ENCODE results near the gene FETUB. TPM values are rescaled to one million over a fixed set of nuclear protein-coding genes. Genes with fewer than 3 reads are reported as not detected.
A peak's percentile ranks its signal among the peaks of the same experiment; 100 is the strongest.

The FETUB gene, protein sequence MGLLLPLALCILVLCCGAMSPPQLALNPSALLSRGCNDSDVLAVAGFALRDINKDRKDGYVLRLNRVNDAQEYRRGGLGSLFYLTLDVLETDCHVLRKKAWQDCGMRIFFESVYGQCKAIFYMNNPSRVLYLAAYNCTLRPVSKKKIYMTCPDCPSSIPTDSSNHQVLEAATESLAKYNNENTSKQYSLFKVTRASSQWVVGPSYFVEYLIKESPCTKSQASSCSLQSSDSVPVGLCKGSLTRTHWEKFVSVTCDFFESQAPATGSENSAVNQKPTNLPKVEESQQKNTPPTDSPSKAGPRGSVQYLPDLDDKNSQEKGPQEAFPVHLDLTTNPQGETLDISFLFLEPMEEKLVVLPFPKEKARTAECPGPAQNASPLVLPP
- 1 to 10 TPM; 3.3 to 5.0 TPM for polyA plus RNA-seq

DNA sequence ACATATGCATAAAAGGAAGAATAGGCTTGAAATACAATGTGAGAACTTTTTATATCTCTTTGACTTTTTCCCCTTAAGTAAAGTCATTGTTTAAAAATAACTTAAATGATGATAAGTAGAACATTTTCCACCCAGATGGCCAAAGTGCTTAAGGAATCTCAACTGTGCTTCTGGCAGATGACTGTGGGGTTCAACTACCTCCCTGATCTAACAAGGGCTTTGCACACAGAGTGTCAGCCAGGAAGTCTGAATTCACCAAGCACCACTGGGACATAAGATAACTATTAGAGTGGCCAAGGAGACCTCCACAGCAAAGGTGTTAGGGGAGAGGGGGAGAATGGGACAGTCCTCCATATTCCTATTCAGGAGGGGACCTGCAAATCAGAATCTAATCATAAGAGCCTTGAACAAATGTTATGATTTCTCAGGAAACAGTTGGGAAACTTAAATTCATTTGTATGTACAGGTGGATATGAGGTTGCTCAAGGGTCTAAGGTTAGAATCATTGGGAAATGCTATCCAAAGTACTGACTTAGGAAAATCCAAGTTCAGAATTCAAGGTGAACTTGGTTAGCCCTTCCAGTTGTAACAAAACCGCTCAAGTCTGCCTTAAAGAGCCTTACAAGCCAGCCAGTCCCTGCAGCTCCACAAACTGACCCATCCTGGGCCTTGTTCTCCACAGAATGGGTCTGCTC lies at the start of gene FETUB:
Gene FETUB (plus strand): TSS at position 622 of the 695 bp plus-strand sequence. CDS start 62 bp downstream, at position 684.
- 53 to 58% methylated on average over 1 of the region's 1 CpG for WGBS, 2 donors
- no peaks in the 10 kb centered on the region for H3K9me3 ChIP-seq (ENCODE audit: control insufficient read depth in 2 of 2, insufficient read depth in 1 of 2, low read depth in 1 of 2, low read length in 1 of 2)
- H3K36me3 ChIP-seq (ENCODE audit: control insufficient read depth in 2 of 2, insufficient read depth in 2 of 2, low read length in 1 of 2) = no peaks in the 10 kb centered on the region
- no peaks in the 10 kb centered on the region for H3K27me3 ChIP-seq (ENCODE audit: control insufficient read depth in 1 of 2, insufficient read depth in 2 of 2, low read length in 2 of 2)
- peak within 1 kb of the TSS; percentile 66 to 69 for H3K27ac ChIP-seq (ENCODE audit: low read depth in 2 of 2, low read length in 1 of 2)
- no peak within 1 kb of the TSS for H3K4me3 ChIP-seq (ENCODE audit: low read depth in 1 of 2, low read length in 2 of 2)
- H3K4me1 ChIP-seq (ENCODE audit: control insufficient read depth in 2 of 2, insufficient read depth in 2 of 2, low read length in 1 of 2) = peaks cover 0 to 7% of the 10 kb centered on the region in 2 donors

DNA sequence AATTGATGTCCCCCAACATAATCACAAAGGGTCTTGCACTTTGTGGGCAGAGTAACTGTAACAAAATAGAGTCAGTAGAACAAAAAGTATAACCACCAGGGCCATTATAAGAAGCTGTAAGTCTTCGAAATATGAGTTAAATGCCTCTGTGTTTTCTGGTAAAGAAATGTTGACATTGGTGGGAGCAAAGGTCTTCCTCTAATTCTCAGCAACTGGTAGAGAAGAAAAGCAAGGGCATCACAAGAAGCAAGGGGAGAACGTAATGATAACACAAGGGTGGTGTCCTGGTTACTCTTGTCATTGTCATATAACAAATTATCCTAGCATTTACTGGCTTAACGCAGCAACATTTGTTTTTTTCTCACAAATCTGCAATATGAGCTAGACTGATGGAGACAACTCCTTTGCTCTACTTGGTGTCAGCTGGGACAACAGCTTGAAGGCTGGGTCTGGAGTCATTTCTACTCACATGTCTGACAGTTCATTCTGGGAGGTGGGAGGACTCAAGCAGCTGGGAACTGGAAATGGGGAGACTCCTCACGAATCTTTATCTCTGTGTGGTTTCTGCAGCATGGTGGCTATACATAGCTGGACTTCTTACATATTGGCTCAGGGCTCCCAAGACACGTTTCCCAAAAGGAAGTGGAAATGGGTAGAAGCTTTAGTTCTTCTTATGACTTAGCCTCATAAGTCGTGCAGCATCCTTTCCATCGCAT lies 49.5 kb upstream of the FETUB start:
- no peaks in the 10 kb centered on the region for H3K4me1 ChIP-seq (ENCODE audit: control insufficient read depth in 2 of 2, insufficient read depth in 2 of 2, low read length in 1 of 2)
- WGBS, 2 donors = 79 to 82% methylated on average over 7 of the region's 7 CpGs
- H3K27ac ChIP-seq (ENCODE audit: low read depth in 2 of 2, low read length in 1 of 2) = no peak overlapping the region
- H3K27me3 ChIP-seq (ENCODE audit: control insufficient read depth in 1 of 2, insufficient read depth in 2 of 2, low read length in 2 of 2) = no peaks in the 10 kb centered on the region
- H3K9me3 ChIP-seq (ENCODE audit: control insufficient read depth in 2 of 2, insufficient read depth in 1 of 2, low read depth in 1 of 2, low read length in 1 of 2) = no peaks in the 10 kb centered on the region
- peaks cover under 1 to 3% of the 10 kb centered on the region in 2 donors for H3K36me3 ChIP-seq (ENCODE audit: control insufficient read depth in 2 of 2, insufficient read depth in 2 of 2, low read length in 1 of 2)
- H3K4me3 ChIP-seq (ENCODE audit: low read depth in 1 of 2, low read length in 2 of 2) = no peak overlapping the region

DNA sequence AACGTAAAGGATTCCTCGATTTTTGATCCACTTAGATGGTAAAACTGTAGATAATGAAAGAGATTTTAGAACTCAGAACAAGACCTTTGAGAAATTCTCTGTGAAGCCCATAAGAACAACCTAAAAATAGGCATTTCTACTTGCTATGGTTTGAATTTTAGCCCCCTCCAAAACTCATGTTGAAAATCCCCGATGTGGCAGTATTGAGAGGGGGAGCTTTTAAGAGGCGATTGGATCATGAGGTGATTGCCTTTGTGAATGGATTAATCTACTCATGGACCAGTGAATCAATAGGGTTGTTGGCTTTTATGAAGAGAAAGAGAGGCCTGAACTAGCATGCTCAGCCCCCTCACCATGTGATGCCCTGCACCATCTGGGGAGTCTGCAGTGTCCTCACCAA lies 47.5 kb upstream of the FETUB start:
- no peaks in the 10 kb centered on the region for H3K36me3 ChIP-seq (ENCODE audit: control insufficient read depth in 2 of 2, insufficient read depth in 2 of 2, low read length in 1 of 2)
- H3K4me3 ChIP-seq (ENCODE audit: low read depth in 1 of 2, low read length in 2 of 2) = no peak overlapping the region
- no peaks in the 10 kb centered on the region for H3K27me3 ChIP-seq (ENCODE audit: control insufficient read depth in 1 of 2, insufficient read depth in 2 of 2, low read length in 2 of 2)
- no peak overlapping the region for H3K27ac ChIP-seq (ENCODE audit: low read depth in 2 of 2, low read length in 1 of 2)
- H3K9me3 ChIP-seq (ENCODE audit: control insufficient read depth in 2 of 2, insufficient read depth in 1 of 2, low read depth in 1 of 2, low read length in 1 of 2) = no peaks in the 10 kb centered on the region
- H3K4me1 ChIP-seq (ENCODE audit: control insufficient read depth in 2 of 2, insufficient read depth in 2 of 2, low read length in 1 of 2) = no peaks in the 10 kb centered on the region
- 94 to 96% methylated on average over 4 of the region's 4 CpGs for WGBS, 2 donors

DNA sequence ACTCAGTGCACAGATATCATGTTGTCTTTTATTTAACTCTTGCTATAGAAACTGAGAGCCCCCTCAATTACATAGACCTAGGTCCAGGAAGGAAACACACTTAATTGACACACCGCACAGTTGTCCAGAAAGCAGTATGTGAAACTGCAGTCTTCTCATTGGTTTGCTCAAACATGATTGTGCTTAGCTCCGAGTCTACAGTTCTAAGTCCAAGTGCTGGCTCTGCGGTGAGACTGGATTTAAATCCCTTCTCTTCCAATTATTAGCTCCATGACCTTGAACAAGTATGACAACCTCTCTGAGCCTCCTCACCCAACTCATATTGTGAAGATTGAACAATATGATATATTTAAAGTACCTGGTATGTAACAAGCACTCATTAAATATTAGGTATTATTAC lies 46.3 kb upstream of the FETUB start:
- Histone ChIP-seq H3K27ac (ENCODE audit: low read depth in 2 of 2, low read length in 1 of 2) (no peak overlapping the region), H3K4me3 (ENCODE audit: low read depth in 1 of 2, low read length in 2 of 2) (no peak overlapping the region), H3K4me1 (ENCODE audit: control insufficient read depth in 2 of 2, insufficient read depth in 2 of 2, low read length in 1 of 2) (no peaks in the 10 kb centered on the region), H3K9me3 (ENCODE audit: control insufficient read depth in 2 of 2, insufficient read depth in 1 of 2, low read depth in 1 of 2, low read length in 1 of 2) (no peaks in the 10 kb centered on the region), H3K27me3 (ENCODE audit: control insufficient read depth in 1 of 2, insufficient read depth in 2 of 2, low read length in 2 of 2) (no peaks in the 10 kb centered on the region), H3K36me3 (ENCODE audit: control insufficient read depth in 2 of 2, insufficient read depth in 2 of 2, low read length in 1 of 2) (no peaks in the 10 kb centered on the region)
- 64 to 90% methylated on average over 3 of the region's 3 CpGs for WGBS, 2 donors

DNA sequence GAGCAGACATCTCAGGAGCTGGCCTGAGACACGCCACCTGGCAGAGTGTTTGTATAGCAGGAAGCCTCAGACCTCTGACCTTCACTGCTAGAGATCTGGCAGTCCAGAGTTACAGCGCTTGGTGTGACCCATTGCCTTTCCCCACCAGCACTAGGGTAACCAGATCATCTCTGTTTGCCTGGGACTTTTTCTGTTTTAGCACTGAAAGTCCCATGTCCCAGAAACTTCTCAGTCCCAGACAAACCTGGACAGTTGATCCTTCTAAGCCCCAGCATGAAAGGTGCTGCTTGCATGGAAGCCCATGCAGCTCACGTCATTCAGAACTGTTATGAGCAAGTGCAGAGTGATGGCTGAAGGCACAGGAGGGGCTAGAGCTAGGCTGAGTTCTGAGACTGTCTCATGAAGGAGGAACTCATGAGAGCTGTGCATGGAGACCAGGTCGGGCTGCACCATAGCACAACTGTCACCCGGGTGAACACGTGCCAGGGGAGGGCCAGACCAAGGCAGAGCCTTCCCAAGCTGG lies 45.5 kb upstream of the FETUB start:
- H3K9me3 ChIP-seq (ENCODE audit: control insufficient read depth in 2 of 2, insufficient read depth in 1 of 2, low read depth in 1 of 2, low read length in 1 of 2) = no peaks in the 10 kb centered on the region
- H3K27me3 ChIP-seq (ENCODE audit: control insufficient read depth in 1 of 2, insufficient read depth in 2 of 2, low read length in 2 of 2) = no peaks in the 10 kb centered on the region
- no peak overlapping the region for H3K4me3 ChIP-seq (ENCODE audit: low read depth in 1 of 2, low read length in 2 of 2)
- H3K27ac ChIP-seq (ENCODE audit: low read depth in 2 of 2, low read length in 1 of 2) = no peak overlapping the region
- no peaks in the 10 kb centered on the region for H3K4me1 ChIP-seq (ENCODE audit: control insufficient read depth in 2 of 2, insufficient read depth in 2 of 2, low read length in 1 of 2)
- 79 to 80% methylated on average over 6 of the region's 6 CpGs for WGBS, 2 donors
- no peaks in the 10 kb centered on the region for H3K36me3 ChIP-seq (ENCODE audit: control insufficient read depth in 2 of 2, insufficient read depth in 2 of 2, low read length in 1 of 2)

DNA sequence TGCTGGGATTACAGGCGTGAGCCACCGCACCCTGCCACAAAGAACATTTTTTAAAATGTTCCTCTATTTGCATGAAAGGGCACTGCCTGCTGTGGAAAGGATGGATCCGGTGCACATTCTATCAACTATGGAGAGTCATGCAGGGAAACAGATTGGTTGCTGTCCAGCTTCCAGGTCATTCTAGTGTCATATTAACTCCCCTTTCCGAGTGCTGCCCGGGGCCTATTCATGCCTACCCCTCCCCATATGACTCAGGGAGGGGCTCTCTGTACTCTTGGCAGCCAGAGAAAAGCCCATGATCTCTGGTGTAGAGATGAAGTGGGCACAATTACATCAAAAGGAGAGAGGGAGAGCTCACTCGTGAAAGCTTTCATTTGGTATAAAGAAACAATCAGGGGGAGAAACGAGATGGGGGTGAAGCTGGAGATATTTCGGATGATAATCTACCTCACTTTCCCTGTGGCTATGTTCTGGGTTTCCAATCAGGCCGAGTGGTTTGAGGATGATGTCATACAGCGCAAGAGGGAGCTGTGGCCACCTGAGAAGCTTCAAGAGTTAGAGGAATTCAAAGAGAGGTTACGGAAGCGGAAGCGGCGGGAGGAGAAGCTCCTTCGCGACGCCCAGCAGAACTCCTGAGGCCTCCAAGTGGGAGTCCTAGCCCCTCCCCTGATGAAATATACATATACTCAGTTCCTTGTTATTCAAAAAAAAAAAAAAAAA lies 43.5 kb upstream of the FETUB start:
- Histone ChIP-seq H3K9me3 (ENCODE audit: control insufficient read depth in 2 of 2, insufficient read depth in 1 of 2, low read depth in 1 of 2, low read length in 1 of 2) (no peaks in the 10 kb centered on the region), H3K27me3 (ENCODE audit: control insufficient read depth in 1 of 2, insufficient read depth in 2 of 2, low read length in 2 of 2) (no peaks in the 10 kb centered on the region), H3K27ac (ENCODE audit: low read depth in 2 of 2, low read length in 1 of 2) (no peak overlapping the region), H3K36me3 (ENCODE audit: control insufficient read depth in 2 of 2, insufficient read depth in 2 of 2, low read length in 1 of 2) (no peaks in the 10 kb centered on the region), H3K4me1 (ENCODE audit: control insufficient read depth in 2 of 2, insufficient read depth in 2 of 2, low read length in 1 of 2) (no peaks in the 10 kb centered on the region), H3K4me3 (ENCODE audit: low read depth in 1 of 2, low read length in 2 of 2) (no peak overlapping the region)
- WGBS, 2 donors = 65 to 69% methylated on average over 17 of the region's 17 CpGs

DNA sequence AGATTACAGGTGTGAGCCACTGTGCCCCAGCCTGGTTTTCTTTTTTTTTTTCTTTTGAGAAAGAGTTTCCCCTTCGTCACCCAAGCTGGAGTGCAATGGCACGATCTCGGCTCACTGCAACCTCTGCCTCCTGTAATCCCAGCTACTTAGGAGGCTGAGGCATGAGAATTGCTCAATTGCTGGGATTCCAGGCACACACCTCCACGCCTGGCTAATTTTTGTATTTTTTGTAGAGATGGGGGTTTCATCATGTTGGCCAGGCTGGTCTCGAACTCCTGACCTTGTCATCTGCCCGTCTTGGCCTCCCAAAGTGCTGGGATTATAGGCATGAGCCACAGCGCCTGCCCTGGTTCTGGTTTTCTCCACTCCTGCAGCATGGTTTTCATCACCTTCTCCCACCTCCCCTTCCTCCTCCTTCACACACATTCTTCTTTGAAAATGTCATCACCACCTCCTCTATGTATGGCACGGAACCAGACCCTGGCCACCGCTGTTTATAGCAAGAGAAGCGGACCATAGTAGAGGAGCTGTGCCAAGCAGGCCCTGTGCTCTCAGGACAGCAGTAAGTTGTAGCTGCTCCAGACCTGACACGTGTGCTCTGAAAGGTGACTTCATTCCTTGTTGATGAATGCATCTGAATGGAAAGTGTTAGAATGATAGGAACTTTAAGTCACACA lies 42.0 kb upstream of the FETUB start:
- H3K27ac ChIP-seq (ENCODE audit: low read depth in 2 of 2, low read length in 1 of 2) = no peak overlapping the region
- WGBS, 2 donors = 81% methylated on average over 11 of the region's 11 CpGs
- H3K4me3 ChIP-seq (ENCODE audit: low read depth in 1 of 2, low read length in 2 of 2) = no peak overlapping the region
- H3K4me1 ChIP-seq (ENCODE audit: control insufficient read depth in 2 of 2, insufficient read depth in 2 of 2, low read length in 1 of 2) = no peaks in the 10 kb centered on the region
- H3K9me3 ChIP-seq (ENCODE audit: control insufficient read depth in 2 of 2, insufficient read depth in 1 of 2, low read depth in 1 of 2, low read length in 1 of 2) = no peaks in the 10 kb centered on the region
- H3K27me3 ChIP-seq (ENCODE audit: control insufficient read depth in 1 of 2, insufficient read depth in 2 of 2, low read length in 2 of 2) = no peaks in the 10 kb centered on the region
- no peaks in the 10 kb centered on the region for H3K36me3 ChIP-seq (ENCODE audit: control insufficient read depth in 2 of 2, insufficient read depth in 2 of 2, low read length in 1 of 2)

DNA sequence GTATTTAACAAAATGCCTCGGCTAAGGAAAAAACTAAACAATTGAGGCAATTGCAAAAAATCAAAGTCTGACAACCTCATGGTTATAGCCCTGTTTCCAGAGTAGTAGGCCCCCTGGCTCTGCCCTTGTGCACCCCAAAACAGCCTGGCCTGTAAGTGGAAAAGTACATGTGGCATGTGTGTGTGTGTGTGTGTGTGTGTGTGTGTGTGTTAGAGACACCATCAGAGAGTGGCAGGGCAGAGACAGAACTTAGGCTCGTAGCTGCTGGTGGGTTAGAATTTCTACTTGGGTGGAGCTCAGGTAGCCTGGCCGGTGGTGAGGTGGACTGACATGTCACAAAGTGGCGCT lies 41.4 kb upstream of the FETUB start:
- Histone ChIP-seq H3K4me3 (ENCODE audit: low read depth in 1 of 2, low read length in 2 of 2) (no peak overlapping the region), H3K36me3 (ENCODE audit: control insufficient read depth in 2 of 2, insufficient read depth in 2 of 2, low read length in 1 of 2) (no peaks in the 10 kb centered on the region), H3K9me3 (ENCODE audit: control insufficient read depth in 2 of 2, insufficient read depth in 1 of 2, low read depth in 1 of 2, low read length in 1 of 2) (no peaks in the 10 kb centered on the region), H3K27me3 (ENCODE audit: control insufficient read depth in 1 of 2, insufficient read depth in 2 of 2, low read length in 2 of 2) (no peaks in the 10 kb centered on the region), H3K4me1 (ENCODE audit: control insufficient read depth in 2 of 2, insufficient read depth in 2 of 2, low read length in 1 of 2) (no peaks in the 10 kb centered on the region), H3K27ac (ENCODE audit: low read depth in 2 of 2, low read length in 1 of 2) (no peak overlapping the region)
- 87 to 92% methylated on average over 4 of the region's 4 CpGs for WGBS, 2 donors
